Measurements from ENCODE around the gene IL5RA. TPM values are rescaled to one million over a fixed set of nuclear protein-coding genes. Genes with fewer than 3 reads are reported as not detected.

IL5RA gene
- total RNA-seq, 1 donor from 2014 or later: not detected

GRCh38 chr3:3082234-3082924 is 27.8 kb downstream of the IL5RA start:
- H3K27ac ChIP-seq: no peak overlapping the region
- H3K4me3 ChIP-seq: no peak overlapping the region
- no peaks in the 10 kb centered on the region for H3K4me1 ChIP-seq
- no peak for DNase-seq (ENCODE audit: extremely low spot score in 2 of 2)
- H3K27me3 ChIP-seq: no peaks in the 10 kb centered on the region
- H3K9me3 ChIP-seq: no peaks in the 10 kb centered on the region
- TF ChIP-seq POLR2AphosphoS5 (IDR thresholded peaks at IDR 0.05; ENCODE audit: insufficient read depth in 1 of 2, low read depth in 1 of 2) (no peak), CTCF (IDR thresholded peaks at IDR 0.05) (no peak), POLR2A (IDR thresholded peaks at IDR 0.05) (no peak)
- H3K36me3 ChIP-seq: no peaks in the 10 kb centered on the region
- intact Hi-C loops (cut with DNase I): no loop called here

- no peak for TF ChIP-seq POLR2A (IDR thresholded peaks at IDR 0.05)
- no peak for TF ChIP-seq POLR2AphosphoS5 (IDR thresholded peaks at IDR 0.05; ENCODE audit: insufficient read depth in 1 of 2, low read depth in 1 of 2)
- no peak for TF ChIP-seq CTCF (IDR thresholded peaks at IDR 0.05)
- intact Hi-C loops (cut with DNase I): no loop called here
- no peak for DNase-seq (ENCODE audit: extremely low spot score in 2 of 2)
Measured at GRCh38 chr3:3081381-3082233, 28.6 kb downstream of the IL5RA start.

GRCh38 chr3:3080309-3080708 is 29.9 kb downstream of the IL5RA start:
- H3K27me3 ChIP-seq: no peaks in the 10 kb centered on the region
- DNase-seq (ENCODE audit: extremely low spot score in 2 of 2): no peak
- H3K4me3 ChIP-seq: no peak overlapping the region
- H3K9me3 ChIP-seq: no peaks in the 10 kb centered on the region
- no peak overlapping the region for H3K27ac ChIP-seq
- no peaks in the 10 kb centered on the region for H3K4me1 ChIP-seq
- intact Hi-C loops (cut with DNase I): no loop called here
- TF ChIP-seq CTCF (IDR thresholded peaks at IDR 0.05) (no peak), POLR2AphosphoS5 (IDR thresholded peaks at IDR 0.05; ENCODE audit: insufficient read depth in 1 of 2, low read depth in 1 of 2) (no peak), POLR2A (IDR thresholded peaks at IDR 0.05) (no peak)
- H3K36me3 ChIP-seq: no peaks in the 10 kb centered on the region

More at GRCh38 chr3:3081381-3082233, 28.6 kb downstream of the IL5RA start:
- Histone ChIP-seq H3K36me3 (no peaks in the 10 kb centered on the region), H3K4me1 (no peaks in the 10 kb centered on the region), H3K9me3 (no peaks in the 10 kb centered on the region), H3K27ac (no peak overlapping the region), H3K27me3 (no peaks in the 10 kb centered on the region), H3K4me3 (no peak overlapping the region)

- Histone ChIP-seq H3K27me3 (no peaks in the 10 kb centered on the region), H3K27ac (no peak overlapping the region), H3K9me3 (no peaks in the 10 kb centered on the region), H3K4me1 (no peaks in the 10 kb centered on the region), H3K4me3 (no peak overlapping the region), H3K36me3 (no peaks in the 10 kb centered on the region)
- DNase-seq (ENCODE audit: extremely low spot score in 2 of 2): no peak
- no peak for TF ChIP-seq CTCF (IDR thresholded peaks at IDR 0.05)
- TF ChIP-seq POLR2A (IDR thresholded peaks at IDR 0.05): no peak
- TF ChIP-seq POLR2AphosphoS5 (IDR thresholded peaks at IDR 0.05; ENCODE audit: insufficient read depth in 1 of 2, low read depth in 1 of 2): no peak
- intact Hi-C loops (cut with DNase I): no loop called here
Measured at GRCh38 chr3:3074551-3075257, 35.5 kb downstream of the IL5RA start.

All from vagina (tissue), 2 donors.